Upper lobe of left lung (tissue), 4 donors: Measurements from ENCODE around the gene LHX3.
"Not testable (repeated sequence)": the region's sequence is repeated elsewhere in the genome, so short reads cannot be mapped to it uniquely, and the experiment has no call there.

Experiments used
- POLR2A ChIP-seq, 4 donors: fragments of 450-650 bp; IDR thresholded peaks; one replicate each; pipeline ENCODE4 v1.5.1; 2016 to 2017; ENCODE audit warnings: antibody characterized with exemption in 4 of 4, mild to moderate bottlenecking in 2 of 4
- POLR2AphosphoS5 ChIP-seq, 2 donors: sonication (generic); formaldehyde crosslinking; IDR thresholded peaks; one replicate each; pipeline ENCODE4 v1.5.1; 2017; ENCODE audit warnings: antibody characterized with exemption in 2 of 2

- TF ChIP-seq POLR2AphosphoS5, POLR2A (IDR thresholded peaks at IDR 0.05): not testable (repeated sequence)
These were observed 31.8 kb upstream of the LHX3 start for GRCh38 chr9:136236471-136237410.
